ENCODE data around the gene IP6K3.

GRCh38 chr6:33756211-33756954, 9.7 kb upstream of the IP6K3 start:
- no peak for TF ChIP-seq CTCF (optimal IDR thresholded peaks at IDR 0.05 in 1 of 3, IDR thresholded peaks at IDR 0.05 in 1 of 3, conservative IDR thresholded peaks at IDR 0.05 in 1 of 3; ENCODE audit: extremely low read depth in 1 of 3, insufficient read depth in 2 of 3, low read length in 3 of 3)
- TF ChIP-seq EZH2 (IDR thresholded peaks at IDR 0.05; ENCODE audit: low read length): no peak

Measured in keratinocyte (primary cell).